ENCODE measurements around the gene FKBP11. TPM values are rescaled to one million over a fixed set of nuclear protein-coding genes. Genes with fewer than 3 reads are reported as not detected.

Gene FKBP11
- total and polyA plus RNA-seq, 2 of the 13 experiments (the other 11 are each of a cell fraction or from before 2014, with no cell fraction given) = 15.5 to 19.4 TPM

GRCh38 chr12:48907245-48907644 lies 18.0 kb downstream of the FKBP11 start (continued):
- TF ChIP-seq MTF1 (CRISPR knock-in tag; IDR thresholded peaks at IDR 0.05) (no peak), HNF4A (CRISPR knock-in tag; IDR thresholded peaks at IDR 0.05) (0 out of 2 replicates have a peak, but pooled peaks have one; percentile 20), HDAC2 (CRISPR knock-in tag; IDR thresholded peaks at IDR 0.05) (peak; percentile 76; the same call in 1 of the 2 replicates), PAXIP1 (CRISPR knock-in tag; conservative IDR thresholded peaks at IDR 0.05) (peak; percentile 73), ZNF160 (CRISPR knock-in tag; IDR thresholded peaks at IDR 0.05) (no peak), FUBP1 (CRISPR knock-in tag; IDR thresholded peaks at IDR 0.05; ENCODE audit: borderline replicate concordance) (no peak), SOX6 (IDR thresholded peaks at IDR 0.05) (no peak), SOX6 (CRISPR knock-in tag; IDR thresholded peaks at IDR 0.05) (peak; percentile 68), NCOA5 (CRISPR knock-in tag; IDR thresholded peaks at IDR 0.05) (no peak), EP300 (IDR thresholded peaks at IDR 0.05; ENCODE audit: low read depth in 2 of 2, low read length in 2 of 2) (peak in 1 of 2 experiments; percentile 30; a peak in 1 of 4 replicates), EP300 (CRISPR knock-in tag; IDR thresholded peaks at IDR 0.05; ENCODE audit: borderline replicate concordance) (no peak), ZNF607 (CRISPR knock-in tag; IDR thresholded peaks at IDR 0.05; ENCODE audit: borderline replicate concordance) (no peak), NR2F6 (IDR thresholded peaks at IDR 0.05) (peak; percentile 67), NR2F6 (CRISPR knock-in tag; IDR thresholded peaks at IDR 0.05) (peak; percentile 58; the same call in 1 of the 2 replicates), MIXL1 (CRISPR knock-in tag; IDR thresholded peaks at IDR 0.05) (0 out of 2 replicates have a peak, but pooled peaks have one; percentile 44), MED13 (CRISPR knock-in tag; IDR thresholded peaks at IDR 0.05) (no peak), HOXA3 (CRISPR knock-in tag; IDR thresholded peaks at IDR 0.05) (0 out of 2 replicates have a peak, but pooled peaks have one; percentile 16), ZSCAN29 (CRISPR knock-in tag; conservative IDR thresholded peaks at IDR 0.05) (no peak), ISL2 (CRISPR knock-in tag; IDR thresholded peaks at IDR 0.05) (peak; percentile 72), BCL6 (CRISPR knock-in tag; IDR thresholded peaks at IDR 0.05) (peak; percentile 55), PPARG (CRISPR knock-in tag; conservative IDR thresholded peaks at IDR 0.05) (peak; percentile 65), SOX5 (CRISPR knock-in tag; IDR thresholded peaks at IDR 0.05; ENCODE audit: borderline replicate concordance) (peak; percentile 69; the same call in 1 of the 2 replicates), SNAI1 (CRISPR knock-in tag; IDR thresholded peaks at IDR 0.05; ENCODE audit: borderline replicate concordance) (no peak), KAT8 (CRISPR knock-in tag; IDR thresholded peaks at IDR 0.05) (peak; percentile 21; the same call in 1 of the 2 replicates), PLRG1 (conservative IDR thresholded peaks at IDR 0.05) (no peak), MTA3 (CRISPR knock-in tag; IDR thresholded peaks at IDR 0.05) (no peak)
- TF ChIP-seq, protein P1, sequence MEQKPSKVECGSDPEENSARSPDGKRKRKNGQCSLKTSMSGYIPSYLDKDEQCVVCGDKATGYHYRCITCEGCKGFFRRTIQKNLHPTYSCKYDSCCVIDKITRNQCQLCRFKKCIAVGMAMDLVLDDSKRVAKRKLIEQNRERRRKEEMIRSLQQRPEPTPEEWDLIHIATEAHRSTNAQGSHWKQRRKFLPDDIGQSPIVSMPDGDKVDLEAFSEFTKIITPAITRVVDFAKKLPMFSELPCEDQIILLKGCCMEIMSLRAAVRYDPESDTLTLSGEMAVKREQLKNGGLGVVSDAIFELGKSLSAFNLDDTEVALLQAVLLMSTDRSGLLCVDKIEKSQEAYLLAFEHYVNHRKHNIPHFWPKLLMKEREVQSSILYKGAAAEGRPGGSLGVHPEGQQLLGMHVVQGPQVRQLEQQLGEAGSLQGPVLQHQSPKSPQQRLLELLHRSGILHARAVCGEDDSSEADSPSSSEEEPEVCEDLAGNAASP (CRISPR knock-in tag; IDR thresholded peaks at IDR 0.05; ENCODE audit: borderline replicate concordance) = peak; percentile 50; the same call in 1 of the 2 replicates
